HepG2 (cell line): ENCODE measurements around the gene WDR5B. TPM values are rescaled to one million over a fixed set of nuclear protein-coding genes. Genes with fewer than 3 reads are reported as not detected.

Experiments
- FOXK2 ChIP-seq: fragments of 450-650 bp; IDR thresholded peaks from 2 replicates; pipeline ENCODE4 v1.6.1; 2016
- HMGA1 ChIP-seq: sonication (generic); formaldehyde crosslinking; conservative IDR thresholded peaks from 2 replicates; pipeline ENCODE4 v1.4.0; 2020; ENCODE audit warnings: missing genetic modification reagents
- HOXA9 ChIP-seq: sonication (generic); formaldehyde crosslinking; IDR thresholded peaks from 2 replicates; pipeline ENCODE4 v1.8.1; 2022; ENCODE audit warnings: missing genetic modification reagents, mild to moderate bottlenecking, moderate library complexity, borderline replicate concordance
- JUND ChIP-seq: sonication (generic); formaldehyde crosslinking; IDR thresholded peaks from 2 replicates; pipeline ENCODE4 v1.8.0; 2022; ENCODE audit warnings: mild to moderate bottlenecking, missing genetic modification reagents
- MTA1 ChIP-seq: sonication (generic); formaldehyde crosslinking; IDR thresholded peaks from 2 replicates; pipeline ENCODE4 v1.4.0; 2020; ENCODE audit warnings: missing genetic modification reagents, mild to moderate bottlenecking, borderline replicate concordance
- MTF1 ChIP-seq: sonication (generic); formaldehyde crosslinking; IDR thresholded peaks from 2 replicates; pipeline ENCODE4 v1.5.0; 2020; ENCODE audit warnings: missing genetic modification reagents
- NCOA5 ChIP-seq: sonication (generic); formaldehyde crosslinking; IDR thresholded peaks from 2 replicates; pipeline ENCODE4 v1.4.0; 2020; ENCODE audit warnings: missing genetic modification reagents
- NFKBIZ ChIP-seq: IDR thresholded peaks from 2 replicates; pipeline ENCODE4 v1.6.1; 2018; ENCODE audit warnings: missing genetic modification reagents, missing compliant biosample characterization
- RBM39 ChIP-seq: fragments of 200-400 bp; formaldehyde crosslinking; IDR thresholded peaks from one replicate; pipeline ENCODE4 v1.6.1; 2018; ENCODE audit warnings: antibody characterized with exemption, mild to moderate bottlenecking, low read depth, low read length; ENCODE audit not compliant: poor library complexity, severe bottlenecking
- SMAD1 ChIP-seq: sonication (generic); formaldehyde crosslinking; IDR thresholded peaks from 2 replicates; pipeline ENCODE4 v1.4.0; 2020; ENCODE audit warnings: missing genetic modification reagents, low read depth, mild to moderate bottlenecking, borderline replicate concordance
- TGIF2 ChIP-seq: IDR thresholded peaks from 2 replicates; pipeline ENCODE4 v1.6.1; 2016; ENCODE audit warnings: control low read depth, missing compliant biosample characterization
- ZBTB3 ChIP-seq: sonication (generic); formaldehyde crosslinking; IDR thresholded peaks from 2 replicates; pipeline ENCODE4 v1.4.0; 2020; ENCODE audit warnings: low read depth, mild to moderate bottlenecking, moderate library complexity, missing genetic modification reagents, borderline replicate concordance
- ZKSCAN8 ChIP-seq: IDR thresholded peaks from 2 replicates; pipeline ENCODE4 v1.6.1; 2016; ENCODE audit warnings: borderline replicate concordance, missing genetic modification reagents, missing compliant biosample characterization
- ZNF160 ChIP-seq: sonication (generic); formaldehyde crosslinking; IDR thresholded peaks from 2 replicates; pipeline ENCODE4 v1.8.0; 2022; ENCODE audit warnings: mild to moderate bottlenecking, inconsistent platforms, missing genetic modification reagents
- ZNF230 ChIP-seq: sonication (generic); formaldehyde crosslinking; IDR thresholded peaks from 2 replicates; pipeline ENCODE4 v1.4.0; 2020; ENCODE audit warnings: mild to moderate bottlenecking, missing genetic modification reagents
- ZNF280B ChIP-seq: sonication (generic); formaldehyde crosslinking; IDR thresholded peaks from 2 replicates; pipeline ENCODE4 v1.5.0; 2020; ENCODE audit warnings: missing genetic modification reagents, mild to moderate bottlenecking, borderline replicate concordance
- ZNF318 ChIP-seq: sonication (generic); formaldehyde crosslinking; IDR thresholded peaks from 2 replicates; pipeline ENCODE4 v1.4.0; 2020; ENCODE audit warnings: mild to moderate bottlenecking, missing genetic modification reagents
- polyA plus RNA-seq, 8 experiments: library from polyadenylated mRNA; depleted of rRNA in 3 of 8; stranded (reverse) in 7 of 8; unstranded in 1 of 8; fragments of >200 nt; fragmentation: Illumina TruSeq in 4 of 8; extraction: Trizol in 4 of 8; gene quantifications; 2 replicates each; pipeline versions ENCODE4 v1.2.1 to v1.2.3, GENCODE V29; 2011 to 2016; ENCODE audit warnings: low read depth in 4 of 8, missing spikeins in 1 of 8, mixed read lengths in 1 of 8; ENCODE audit not compliant: insufficient read depth in 1 of 8
- total RNA-seq, 5 experiments: library from RNA; depleted of rRNA; stranded (reverse); fragments of >200 nt; fragmentation: Illumina TruSeq; extraction: Trizol; gene quantifications; 2 replicates each; pipeline ENCODE4 v1.2.3, GENCODE V29; 2016; ENCODE audit warnings: low read depth in 1 of 5

Gene WDR5B
- total and polyA plus RNA-seq, 2 of the 13 experiments (the other 11 are each of a cell fraction or from before 2014, with no cell fraction given) = 2.5 to 3.6 TPM

DNA sequence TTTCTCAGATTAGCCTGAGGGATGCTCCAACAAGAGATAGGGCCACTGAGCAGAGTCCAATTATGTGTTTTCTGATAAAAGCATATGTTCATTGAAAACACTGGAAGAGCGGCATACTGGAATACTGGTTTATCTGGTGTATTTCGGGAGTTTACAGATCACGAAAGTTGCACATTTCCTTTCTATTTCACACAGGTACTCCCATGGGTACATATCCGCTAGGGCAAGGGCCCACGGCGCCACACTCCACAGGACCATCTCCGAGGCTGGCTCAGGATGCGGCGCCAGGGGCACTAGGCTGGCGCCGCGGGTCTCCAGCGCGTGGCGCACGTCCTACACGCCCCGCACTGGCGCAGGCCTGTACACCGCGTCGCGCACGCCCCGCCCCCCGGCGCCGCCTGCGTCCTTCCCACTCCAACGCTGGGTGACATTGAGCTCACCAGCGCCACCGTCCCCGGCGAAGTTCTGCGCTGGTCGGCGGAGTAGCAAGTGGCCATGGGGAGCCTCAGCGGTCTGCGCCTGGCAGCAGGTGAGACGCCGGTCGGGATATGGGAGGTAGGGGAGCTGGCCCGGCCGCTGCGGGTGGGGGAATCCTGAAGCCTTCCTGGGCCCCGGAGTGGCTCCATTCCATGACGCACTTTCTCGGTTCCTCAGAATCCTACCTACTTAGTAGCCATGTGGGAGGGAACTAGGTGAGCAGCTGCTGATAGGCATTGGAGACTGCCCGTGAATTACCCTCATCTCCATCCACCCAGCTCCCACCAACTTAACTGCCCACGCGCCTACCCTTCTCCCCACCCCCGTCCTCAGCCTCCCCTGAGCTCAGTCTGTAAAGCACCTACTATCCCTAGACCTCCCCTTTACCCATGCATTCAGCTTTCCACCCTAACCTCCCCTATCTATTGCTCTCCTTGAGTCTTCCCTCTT is 31.8 kb downstream of the WDR5B start, which contains the start of gene FAM162A (continued):
- peak; percentile 88; the same call in 1 of the 2 replicates for TF ChIP-seq ZNF318 (CRISPR knock-in tag)
- TF ChIP-seq TGIF2 (CRISPR knock-in tag) = no peak
- TF ChIP-seq ZBTB3 (CRISPR knock-in tag) = peak; percentile 58; the same call in 1 of the 2 replicates
- TF ChIP-seq HMGA1 (CRISPR knock-in tag) = no peak
- TF ChIP-seq NFKBIZ (CRISPR knock-in tag) = 0 out of 2 replicates have a peak, but pooled peaks have one; percentile 28
- TF ChIP-seq MTA1 (CRISPR knock-in tag) = peak; percentile 98
- 0 out of 2 replicates have a peak, but pooled peaks have one; percentile 70 for TF ChIP-seq ZNF160 (CRISPR knock-in tag)
- no peak for TF ChIP-seq NCOA5 (CRISPR knock-in tag)
- TF ChIP-seq ZNF230 (CRISPR knock-in tag) = peak; percentile 96
- no peak; the same call in 1 of the 2 replicates for TF ChIP-seq HOXA9 (CRISPR knock-in tag)
- TF ChIP-seq SMAD1 = no peak
- peak; percentile 93 for TF ChIP-seq ZKSCAN8 (CRISPR knock-in tag)
- TF ChIP-seq FOXK2 = no peak
- TF ChIP-seq ZNF280B (CRISPR knock-in tag) = no peak; the same call in 1 of the 2 replicates
- no peak for TF ChIP-seq MTF1 (CRISPR knock-in tag)
- peak; percentile 81 for TF ChIP-seq RBM39
- TF ChIP-seq JUND (CRISPR knock-in tag) = 0 out of 2 replicates have a peak, but pooled peaks have one; percentile 31
